ENCODE results near the gene MBD3L5. TPM values are rescaled to one million over a fixed set of nuclear protein-coding genes. Genes with fewer than 3 reads are reported as not detected.
"Not testable (repeated sequence)": the region's sequence is repeated elsewhere in the genome, so short reads cannot be mapped to it uniquely, and the experiment has no call there.

Gene MBD3L5
- total RNA-seq, 3 donors from 2014 or later (not counting 1 experiment from before 2014, with no cell fraction given) = not detected

GRCh38 chr19:7063339-7063738 is 33.0 kb downstream of the MBD3L5 start:
- intact Hi-C loops (cut with micrococcal nuclease) = no loop called here
- H3K4me1 ChIP-seq (ENCODE audit: control insufficient read depth, insufficient read depth, low read length) = no peaks in the 10 kb centered on the region
- ATAC-seq (peak in 2 of 3 donors; percentile 10 to 38), DNase-seq (no peak)
- Mint-ChIP-seq H3K9me3 (no peaks in the 10 kb centered on the region), H3K4me3 (no peak overlapping the region), H3K36me3 (no peaks in the 10 kb centered on the region), H3K27ac (no peak overlapping the region), H3K4me1 (no peaks in the 10 kb centered on the region), H3K27me3 (ENCODE audit: low read depth in 2 of 2) (no peaks in the 10 kb centered on the region)
- H3K36me3 ChIP-seq (ENCODE audit: control insufficient read depth, insufficient read depth, low read length) = no peaks in the 10 kb centered on the region
- no peak overlapping the region for H3K27ac ChIP-seq (ENCODE audit: low read length)
- H3K27me3 ChIP-seq (ENCODE audit: control insufficient read depth, insufficient read depth, low read length) = no peaks in the 10 kb centered on the region
- TF ChIP-seq CTCF (IDR thresholded peaks at IDR 0.05) = no peak
- no peaks in the 10 kb centered on the region for H3K9me3 ChIP-seq (ENCODE audit: control insufficient read depth, insufficient read depth, low read length)
- no peak overlapping the region for H3K4me3 ChIP-seq (ENCODE audit: low read length)
- 82% methylated on average over 3 of the region's 4 CpGs for WGBS (ENCODE audit: insufficient coverage)

GRCh38 chr19:7063764-7064418 is 33.5 kb downstream of the MBD3L5 start:
- Mint-ChIP-seq H3K36me3 (no peaks in the 10 kb centered on the region), H3K4me3 (no peak overlapping the region), H3K27me3 (ENCODE audit: low read depth in 2 of 2) (no peaks in the 10 kb centered on the region), H3K9me3 (peaks cover 0 to under 1% of the 10 kb centered on the region in 2 donors), H3K27ac (no peak overlapping the region), H3K4me1 (peaks cover 0 to 2% of the 10 kb centered on the region in 2 donors)
- H3K4me1 ChIP-seq (ENCODE audit: control insufficient read depth, insufficient read depth, low read length) = peaks cover 4% of the 10 kb centered on the region
- no peak overlapping the region for H3K4me3 ChIP-seq (ENCODE audit: low read length)
- 94% methylated on average over 9 of the region's 9 CpGs for WGBS (ENCODE audit: insufficient coverage)
- no peaks in the 10 kb centered on the region for H3K36me3 ChIP-seq (ENCODE audit: control insufficient read depth, insufficient read depth, low read length)
- DNase-seq (no peak), ATAC-seq (peak in 2 of 3 donors; percentile 8 to 32)
- no peaks in the 10 kb centered on the region for H3K9me3 ChIP-seq (ENCODE audit: control insufficient read depth, insufficient read depth, low read length)
- no peak for TF ChIP-seq CTCF (IDR thresholded peaks at IDR 0.05)
- no peak overlapping the region for H3K27ac ChIP-seq (ENCODE audit: low read length)
- intact Hi-C loops (cut with micrococcal nuclease) = no loop called here
- no peaks in the 10 kb centered on the region for H3K27me3 ChIP-seq (ENCODE audit: control insufficient read depth, insufficient read depth, low read length)

- DNase-seq; H3K27me3 Mint-ChIP-seq (ENCODE audit: low read depth in 2 of 2); H3K9me3 ChIP-seq (ENCODE audit: control insufficient read depth, insufficient read depth, low read length); ATAC-seq; H3K27ac Mint-ChIP-seq; intact Hi-C loops (cut with micrococcal nuclease); H3K9me3 Mint-ChIP-seq; H3K4me3 Mint-ChIP-seq; H3K27me3 ChIP-seq (ENCODE audit: control insufficient read depth, insufficient read depth, low read length); H3K36me3 ChIP-seq (ENCODE audit: control insufficient read depth, insufficient read depth, low read length); H3K27ac ChIP-seq (ENCODE audit: low read length); H3K4me3 ChIP-seq (ENCODE audit: low read length); H3K36me3 Mint-ChIP-seq: not testable (repeated sequence)
- 92% methylated on average over 13 of the region's 13 CpGs for whole genome bisulfite sequencing (ENCODE audit: insufficient coverage)
- H3K4me1 Mint-ChIP-seq = peaks cover 0 to 11% of the 10 kb centered on the region in 2 donors
- H3K4me1 ChIP-seq (ENCODE audit: control insufficient read depth, insufficient read depth, low read length) = peaks cover 15% of the 10 kb centered on the region
These were observed 36.7 kb downstream of the MBD3L5 start for GRCh38 chr19:7067122-7067521.

GRCh38 chr19:7067716-7068115 is 37.3 kb downstream of the MBD3L5 start:
- no peak overlapping the region for H3K4me3 Mint-ChIP-seq
- H3K27ac Mint-ChIP-seq = no peak overlapping the region
- ATAC-seq = no peak
- H3K9me3 ChIP-seq (ENCODE audit: control insufficient read depth, insufficient read depth, low read length) = no peaks in the 10 kb centered on the region
- peaks cover 15% of the 10 kb centered on the region for H3K4me1 ChIP-seq (ENCODE audit: control insufficient read depth, insufficient read depth, low read length)
- no peaks in the 10 kb centered on the region for H3K36me3 Mint-ChIP-seq
- peaks cover 10% of the 10 kb centered on the region for H3K36me3 ChIP-seq (ENCODE audit: control insufficient read depth, insufficient read depth, low read length)
- TF ChIP-seq CTCF (IDR thresholded peaks at IDR 0.05) = no peak
- H3K4me1 Mint-ChIP-seq = peaks cover 0 to 11% of the 10 kb centered on the region in 2 donors
- no peaks in the 10 kb centered on the region for H3K27me3 ChIP-seq (ENCODE audit: control insufficient read depth, insufficient read depth, low read length)
- DNase-seq = no peak
- no peak overlapping the region for H3K4me3 ChIP-seq (ENCODE audit: low read length)
- H3K27me3 Mint-ChIP-seq (ENCODE audit: low read depth in 2 of 2) = no peaks in the 10 kb centered on the region
- H3K9me3 Mint-ChIP-seq = peaks cover 0 to 2% of the 10 kb centered on the region in 2 donors
- 80% methylated on average over 1 of the region's 2 CpGs for WGBS (ENCODE audit: insufficient coverage)
- intact Hi-C loops (cut with micrococcal nuclease) = no loop called here
- no peak overlapping the region for H3K27ac ChIP-seq (ENCODE audit: low read length)
